B cell (primary cell): ENCODE data around the gene KLF11.

ENCODE experiments used
- CTCF ChIP-seq: fragments of 200-600 bp; IDR thresholded peaks from one replicate; pipeline ENCODE4 v1.8.0; 2022; ENCODE audit warnings: antibody characterized with exemption, mild to moderate bottlenecking
- EZH2 ChIP-seq: IDR thresholded peaks from 2 replicates; pipeline ENCODE4 v1.6.1; 2012; ENCODE audit warnings: borderline replicate concordance, low read depth, mild to moderate bottlenecking, moderate library complexity, low read length; ENCODE audit not compliant: insufficient read depth, poor library complexity, severe bottlenecking

GRCh38 chr2:10039658-10040410 is 3.5 kb upstream of the KLF11 start:
- no peak for TF ChIP-seq CTCF
- TF ChIP-seq EZH2 = no peak
